DMS114 treated with DMSO at 0.1 percent for 48 hours (cell line): ENCODE data around the gene AADACL2.

Experiments used
- DNase-seq: peaks from one replicate; lab custom pipeline; 2025; ENCODE audit not compliant: unreplicated experiment; lab: John Stamatoyannopoulos, UW

The AADACL2 gene

GRCh38 chr3:151800431-151800830 lies 66.7 kb downstream of the AADACL2 start:
- no peak for DNase-seq

- DNase-seq = no peak
These were observed 70.5 kb downstream of the AADACL2 start for GRCh38 chr3:151804267-151804666.

- DNase-seq = no peak
These were observed 73.1 kb downstream of the AADACL2 start for GRCh38 chr3:151806838-151807237.
